Esophagus squamous epithelium (tissue), 5 donors: ENCODE results near the gene UBE2R2. TPM values are rescaled to one million over a fixed set of nuclear protein-coding genes. Genes with fewer than 3 reads are reported as not detected.
"Not testable (repeated sequence)": the region's sequence is repeated elsewhere in the genome, so short reads cannot be mapped to it uniquely, and the experiment has no call there.

Experiments
- DNase-seq: peaks from one replicate; lab custom pipeline; 2025; lab: John Stamatoyannopoulos, UW
- H3K27ac ChIP-seq, 4 donors: fragments of 200-600 bp; sonication (generic); one replicate each; pipeline ENCODE4 v1.5.1; 2016 to 2019; ENCODE audit warnings: mild to moderate bottlenecking in 1 of 4
- H3K27me3 ChIP-seq, 4 donors: fragments of 200-600 bp; sonication (generic); 1 replicate in 3 of 4; 2 replicates in 1 of 4; pipeline versions ENCODE4 v1.5.1 to v1.6.0; 2017 to 2021; ENCODE audit warnings: antibody characterized with exemption in 1 of 4
- H3K36me3 ChIP-seq, 3 donors: fragments of 200-600 bp; sonication (generic); one replicate each; pipeline ENCODE4 v1.5.1; 2016 to 2019
- H3K4me1 ChIP-seq, 3 donors: fragments of 200-600 bp; sonication (generic); one replicate each; pipeline ENCODE4 v1.5.1; 2017 to 2019
- H3K4me3 ChIP-seq, 4 donors: fragments of 200-600 bp; sonication (generic); 1 replicate in 3 of 4; 2 replicates in 1 of 4; pipeline ENCODE4 v1.5.1; 2016 to 2019; ENCODE audit warnings: mild to moderate bottlenecking in 2 of 4, moderate library complexity in 1 of 4
- H3K9me3 ChIP-seq, 3 donors: fragments of 200-600 bp; sonication (generic); one replicate each; pipeline ENCODE4 v1.5.1; 2016 to 2019
- CTCF ChIP-seq, 6 experiments: fragments of 450-650 bp in 4 of 6; fragments of 200-600 bp in 2 of 6; sonication (generic) in 2 of 6; IDR thresholded peaks; one replicate each; pipeline ENCODE4 v1.5.1; 2016 to 2019; ENCODE audit warnings: antibody characterized with exemption in 6 of 6, mild to moderate bottlenecking in 4 of 6, moderate library complexity in 4 of 6
- POLR2A ChIP-seq, 4 donors: fragments of 450-650 bp; IDR thresholded peaks; one replicate each; pipeline ENCODE4 v1.6.1; 2017; ENCODE audit warnings: antibody characterized with exemption in 4 of 4, mild to moderate bottlenecking in 4 of 4, moderate library complexity in 3 of 4
- whole genome bisulfite sequencing, 2 donors: methylation state at CpG; one replicate each; pipeline ENCODE4 v1.1.5; 2018; 5-methylcytosine and 5-hydroxymethylcytosine counted together
- intact Hi-C: fragments of 100-400 bp; cut with DNase I; formaldehyde crosslinking; loops from one replicate; pipeline ENCODE4 v1.15.0; 2022
- total RNA-seq, 4 donors: library from RNA; depleted of rRNA; stranded (reverse); fragments of >200 nt; gene quantifications; one replicate each; pipeline ENCODE4 v1.1.0, GENCODE V29; 2016
- donor health status: DM: yes; HTN: yes; CAD: no.

UBE2R2 gene
- total RNA-seq, 4 donors from 2014 or later = 14.3 to 19.1 (median 16.7) TPM

GRCh38 chr9:33837138-33837537 lies 20.2 kb downstream of the UBE2R2 start:
- DNase-seq = no peak
- TF ChIP-seq CTCF (IDR thresholded peaks at IDR 0.05) = no peak
- Histone ChIP-seq H3K27me3 (no peaks in the 10 kb centered on the region), H3K4me3 (no peak overlapping the region), H3K36me3 (no peaks in the 10 kb centered on the region), H3K9me3 (no peaks in the 10 kb centered on the region), H3K4me1 (peaks cover 13 to 76% (median 30%) of the 10 kb centered on the region in 3 donors), H3K27ac (peak overlapping the region in 2 of 4 donors; percentile 23 to 26)
- WGBS, 2 donors = 87 to 90% methylated on average over 4 of the region's 4 CpGs
- intact Hi-C loops = no loop called here

GRCh38 chr9:33840381-33840780 lies 23.4 kb downstream of the UBE2R2 start:
- TF ChIP-seq CTCF (IDR thresholded peaks at IDR 0.05) = no peak
- TF ChIP-seq POLR2A (IDR thresholded peaks at IDR 0.05) = no peak
- Histone ChIP-seq H3K27me3 (no peaks in the 10 kb centered on the region), H3K36me3 (peaks cover 0 to 4% (median 0%) of the 10 kb centered on the region in 3 donors), H3K4me3 (no peak overlapping the region), H3K9me3 (no peaks in the 10 kb centered on the region), H3K4me1 (peaks cover 20 to 85% (median 37%) of the 10 kb centered on the region in 3 donors), H3K27ac (no peak overlapping the region)
- WGBS, 2 donors = 28 to 37% methylated on average over 2 of the region's 2 CpGs
- no peak for DNase-seq
- intact Hi-C loops = no loop called here

GRCh38 chr9:33843312-33843961 lies 26.5 kb downstream of the UBE2R2 start:
- intact Hi-C loops = no loop called here
- no peak for TF ChIP-seq POLR2A (IDR thresholded peaks at IDR 0.05)
- no peak for TF ChIP-seq CTCF (IDR thresholded peaks at IDR 0.05)
- Histone ChIP-seq H3K4me1 (peaks cover 7 to 73% (median 22%) of the 10 kb centered on the region in 3 donors), H3K36me3 (peaks cover 0 to 4% (median 0%) of the 10 kb centered on the region in 3 donors), H3K4me3 (no peak overlapping the region), H3K9me3 (no peaks in the 10 kb centered on the region), H3K27me3 (no peaks in the 10 kb centered on the region), H3K27ac (no peak overlapping the region)
- no peak for DNase-seq
- WGBS, 2 donors = 86 to 88% methylated on average over 3 to 5 of the region's 5 CpGs

GRCh38 chr9:33846231-33846630 lies 29.3 kb downstream of the UBE2R2 start:
- H3K27ac ChIP-seq = no peak overlapping the region
- peaks cover 0 to 4% (median 0%) of the 10 kb centered on the region in 3 donors for H3K36me3 ChIP-seq
- H3K4me3 ChIP-seq = no peak overlapping the region
- DNase-seq = no peak
- H3K27me3 ChIP-seq = no peaks in the 10 kb centered on the region
- no peaks in the 10 kb centered on the region for H3K9me3 ChIP-seq
- peaks cover 7 to 77% (median 17%) of the 10 kb centered on the region in 3 donors for H3K4me1 ChIP-seq
- intact Hi-C loops = no loop called here
- 74 to 89% methylated on average over 4 of the region's 4 CpGs for WGBS, 2 donors
- TF ChIP-seq CTCF (IDR thresholded peaks at IDR 0.05) (no peak), POLR2A (IDR thresholded peaks at IDR 0.05) (no peak)

- not testable (repeated sequence) for H3K27ac ChIP-seq
- peaks cover 9 to 77% (median 18%) of the 10 kb centered on the region in 3 donors for H3K4me1 ChIP-seq
These were observed 30.9 kb downstream of the UBE2R2 start for GRCh38 chr9:33847894-33848205.

More at GRCh38 chr9:33847894-33848205, 30.9 kb downstream of the UBE2R2 start:
- H3K27me3 ChIP-seq, H3K36me3 ChIP-seq, H3K4me3 ChIP-seq, H3K9me3 ChIP-seq, DNase-seq, intact Hi-C loops: not testable (repeated sequence)
- 83 to 94% methylated on average over 3 of the region's 3 CpGs for WGBS, 2 donors
